Measurements from ENCODE around the gene LRIF1.

DNA sequence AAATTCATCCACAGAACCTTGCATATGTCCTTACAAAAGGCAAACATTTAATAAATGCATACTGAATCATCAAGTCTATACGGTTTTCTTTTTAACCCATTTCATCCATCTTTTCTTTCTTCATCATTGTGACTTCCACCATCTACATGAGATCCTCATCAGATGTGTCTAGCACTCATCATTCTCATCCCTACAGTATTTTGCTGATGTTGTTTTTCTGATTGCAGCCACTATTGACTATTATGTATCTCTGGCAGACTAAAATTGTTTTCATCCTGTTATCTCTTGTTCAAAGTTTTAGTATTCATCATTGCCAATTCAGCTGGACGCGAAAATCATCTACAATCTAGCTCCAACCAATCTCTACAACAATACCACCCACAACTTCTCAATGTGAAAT, 5.9 kb downstream of the LRIF1 start:
- TF ChIP-seq POLR2A (IDR thresholded peaks at IDR 0.05), result no peak
- TF ChIP-seq, protein P1, sequence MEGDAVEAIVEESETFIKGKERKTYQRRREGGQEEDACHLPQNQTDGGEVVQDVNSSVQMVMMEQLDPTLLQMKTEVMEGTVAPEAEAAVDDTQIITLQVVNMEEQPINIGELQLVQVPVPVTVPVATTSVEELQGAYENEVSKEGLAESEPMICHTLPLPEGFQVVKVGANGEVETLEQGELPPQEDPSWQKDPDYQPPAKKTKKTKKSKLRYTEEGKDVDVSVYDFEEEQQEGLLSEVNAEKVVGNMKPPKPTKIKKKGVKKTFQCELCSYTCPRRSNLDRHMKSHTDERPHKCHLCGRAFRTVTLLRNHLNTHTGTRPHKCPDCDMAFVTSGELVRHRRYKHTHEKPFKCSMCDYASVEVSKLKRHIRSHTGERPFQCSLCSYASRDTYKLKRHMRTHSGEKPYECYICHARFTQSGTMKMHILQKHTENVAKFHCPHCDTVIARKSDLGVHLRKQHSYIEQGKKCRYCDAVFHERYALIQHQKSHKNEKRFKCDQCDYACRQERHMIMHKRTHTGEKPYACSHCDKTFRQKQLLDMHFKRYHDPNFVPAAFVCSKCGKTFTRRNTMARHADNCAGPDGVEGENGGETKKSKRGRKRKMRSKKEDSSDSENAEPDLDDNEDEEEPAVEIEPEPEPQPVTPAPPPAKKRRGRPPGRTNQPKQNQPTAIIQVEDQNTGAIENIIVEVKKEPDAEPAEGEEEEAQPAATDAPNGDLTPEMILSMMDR (IDR thresholded peaks at IDR 0.05), result no peak
- TF ChIP-seq EP300 (IDR thresholded peaks at IDR 0.05), result no peak

Measured in tibial nerve (tissue), 4 donors.